ENCODE measurements around the gene NUP62. TPM values are rescaled to one million over a fixed set of nuclear protein-coding genes. Genes with fewer than 3 reads are reported as not detected.

Gene NUP62
- total RNA-seq, 1 experiment from 2014 or later, result 85.2 TPM

- Histone ChIP-seq H3K27ac (ENCODE audit: low read depth, low read length) (no peak overlapping the region), H3K9ac (ENCODE audit: low read length) (no peak overlapping the region), H3K4me2 (ENCODE audit: low read length) (no peak overlapping the region), H3K4me1 (ENCODE audit: control insufficient read depth in 1 of 2, insufficient read depth in 2 of 2, low read length in 2 of 2) (peaks cover 9 to 23% of the 10 kb centered on the region in 2 experiments), H2AFZ (ENCODE audit: low read depth, low read length, poor library complexity, severe bottlenecking) (no peak overlapping the region), H3K79me2 (ENCODE audit: insufficient read depth, low read length) (peaks cover 9% of the 10 kb centered on the region; the same call in 1 of the 2 replicates), H3K27me3 (ENCODE audit: insufficient read depth, low read length) (no peaks in the 10 kb centered on the region), H3K9me3 (ENCODE audit: control insufficient read depth in 1 of 2, insufficient read depth in 1 of 2, low read depth in 1 of 2, low read length in 2 of 2) (peaks cover 0 to 6% of the 10 kb centered on the region in 2 experiments; a peak in 1 of 4 replicates), H3K36me3 (ENCODE audit: control insufficient read depth in 1 of 2, insufficient read depth in 2 of 2, low read length in 2 of 2) (peaks cover 12 to 18% of the 10 kb centered on the region in 2 experiments), H3K9me2 (ENCODE audit: insufficient read depth) (no peaks in the 10 kb centered on the region), H4K20me1 (ENCODE audit: insufficient read depth) (no peaks in the 10 kb centered on the region), H3K4me3 (replicated peaks in 1 of 2; ENCODE audit: low read depth in 1 of 2, low read length in 2 of 2) (no peak overlapping the region)
- POLR2A ChIA-PET, result no interaction called here
- DNase-seq (ENCODE audit: low read depth, low spot score), result no peak
- RAD21 ChIA-PET (ENCODE audit: low non-redundant PET in 1 of 2, low total read pairs in 2 of 2, uncharacterized antibody in 2 of 2, unreplicated experiment in 2 of 2), result no interaction called here
- intact Hi-C loops (cut with micrococcal nuclease), result no loop called here
- CTCF ChIA-PET, result no interaction called here
- no peak for ATAC-seq
- no TSS peak for BruUV-seq (replicated peaks)
- no peak for TF ChIP-seq ZNF274 (IDR thresholded peaks at IDR 0.05; ENCODE audit: low read depth, low read length)
- TF ChIP-seq CBX3 (IDR thresholded peaks at IDR 0.05; ENCODE audit: low read depth), result no peak; the same call in 1 of the 2 replicates
- no peak for TF ChIP-seq YY1 (IDR thresholded peaks at IDR 0.05; ENCODE audit: extremely low read depth, insufficient replicate concordance, low read depth, low read length)
- no peak for TF ChIP-seq CEBPB (IDR thresholded peaks at IDR 0.05; ENCODE audit: low read depth)
- TF ChIP-seq TCF7L2 (IDR thresholded peaks at IDR 0.05; ENCODE audit: borderline replicate concordance, extremely low read depth, insufficient read depth, insufficient read length), result no peak
- TF ChIP-seq POLR2A (IDR thresholded peaks at IDR 0.05; ENCODE audit: borderline replicate concordance, extremely low read depth, insufficient read depth, insufficient read length), result no peak
Observed at GRCh38 chr19:49883094-49883493, 46.2 kb downstream of the NUP62 start.

- CTCF ChIA-PET, result no interaction called here
- no peak for ATAC-seq
- POLR2A ChIA-PET, result no interaction called here
Observed at GRCh38 chr19:49882643-49883042, 46.7 kb downstream of the NUP62 start.

More at GRCh38 chr19:49882643-49883042, 46.7 kb downstream of the NUP62 start:
- RAD21 ChIA-PET (ENCODE audit: low non-redundant PET in 1 of 2, low total read pairs in 2 of 2, uncharacterized antibody in 2 of 2, unreplicated experiment in 2 of 2), result no interaction called here
- Histone ChIP-seq H4K20me1 (ENCODE audit: insufficient read depth) (no peaks in the 10 kb centered on the region), H3K27ac (ENCODE audit: low read depth, low read length) (no peak overlapping the region), H3K4me3 (replicated peaks in 1 of 2; ENCODE audit: low read depth in 1 of 2, low read length in 2 of 2) (no peak overlapping the region), H3K79me2 (ENCODE audit: insufficient read depth, low read length) (peaks cover 9% of the 10 kb centered on the region; the same call in 1 of the 2 replicates), H2AFZ (ENCODE audit: low read depth, low read length, poor library complexity, severe bottlenecking) (no peak overlapping the region), H3K9me3 (ENCODE audit: control insufficient read depth in 1 of 2, insufficient read depth in 1 of 2, low read depth in 1 of 2, low read length in 2 of 2) (peaks cover 0 to 6% of the 10 kb centered on the region in 2 experiments; a peak in 1 of 4 replicates), H3K4me2 (ENCODE audit: low read length) (no peak overlapping the region), H3K9ac (ENCODE audit: low read length) (no peak overlapping the region), H3K36me3 (ENCODE audit: control insufficient read depth in 1 of 2, insufficient read depth in 2 of 2, low read length in 2 of 2) (peaks cover 12 to 18% of the 10 kb centered on the region in 2 experiments), H3K9me2 (ENCODE audit: insufficient read depth) (no peaks in the 10 kb centered on the region), H3K4me1 (ENCODE audit: control insufficient read depth in 1 of 2, insufficient read depth in 2 of 2, low read length in 2 of 2) (peaks cover 9 to 23% of the 10 kb centered on the region in 2 experiments), H3K27me3 (ENCODE audit: insufficient read depth, low read length) (no peaks in the 10 kb centered on the region)
- TF ChIP-seq ZNF274 (IDR thresholded peaks at IDR 0.05; ENCODE audit: low read depth, low read length) (no peak), MAX (IDR thresholded peaks at IDR 0.05) (no peak), POLR2AphosphoS5 (IDR thresholded peaks at IDR 0.05; ENCODE audit: low read depth, low read length) (no peak)
- no peak for DNase-seq (ENCODE audit: low read depth, low spot score)
- BruUV-seq (replicated peaks), result no TSS peak
- intact Hi-C loops (cut with micrococcal nuclease), result no loop called here
